HG03342 (cell line): Measurements from ENCODE around the gene SMARCD3.

Experiments
- ATAC-seq: cut with Tn5 transposase; IDR thresholded peaks from one replicate; pipeline ENCODE4 v1.9.1; 2021; ENCODE audit warnings: mild to moderate bottlenecking, moderate library complexity; ENCODE audit not compliant: unreplicated experiment

The SMARCD3 gene

GRCh38 chr7:151250181-151251132 lies 2.0 kb upstream of the SMARCD3 start:
- no peak for ATAC-seq

- no peak for ATAC-seq
Measured at GRCh38 chr7:151249732-151250072, 1.2 kb upstream of the SMARCD3 start.

GRCh38 chr7:151249034-151249731 lies 689 bp upstream of the SMARCD3 start:
- no peak for ATAC-seq

- no peak for ATAC-seq
Measured at GRCh38 chr7:151247611-151248345, 716 bp downstream of the SMARCD3 start.

- no peak for ATAC-seq
Measured at GRCh38 chr7:151246851-151247580, 1.5 kb downstream of the SMARCD3 start.

- ATAC-seq = no peak
Measured at GRCh38 chr7:151246102-151246850, 2.2 kb downstream of the SMARCD3 start.

GRCh38 chr7:151245360-151246101 lies 3.0 kb downstream of the SMARCD3 start:
- ATAC-seq = peak; percentile 46

- no peak for ATAC-seq
Measured at GRCh38 chr7:151244841-151245346, 3.6 kb downstream of the SMARCD3 start.

- ATAC-seq = no peak
Measured at GRCh38 chr7:151244196-151244840, 4.2 kb downstream of the SMARCD3 start.

- ATAC-seq = peak; percentile 45
Measured at GRCh38 chr7:151243408-151244195, 4.9 kb downstream of the SMARCD3 start.

- no peak for ATAC-seq
Measured at GRCh38 chr7:151243045-151243349, 5.5 kb downstream of the SMARCD3 start.

- ATAC-seq = no peak
Measured at GRCh38 chr7:151242159-151243044, 6.1 kb downstream of the SMARCD3 start.

- no peak for ATAC-seq
Measured at GRCh38 chr7:151241755-151242096, 6.8 kb downstream of the SMARCD3 start.

- ATAC-seq = no peak
Measured at GRCh38 chr7:151240942-151241754, 7.3 kb downstream of the SMARCD3 start.

- ATAC-seq = no peak
Measured at GRCh38 chr7:151240536-151240935, 8.0 kb downstream of the SMARCD3 start.

- no peak for ATAC-seq
Measured at GRCh38 chr7:151239837-151240459, 8.5 kb downstream of the SMARCD3 start.
